Measurements from ENCODE around the gene IRF2BPL.

Gene IRF2BPL

GRCh38 chr14:76995279-76996035, 33.1 kb downstream of the IRF2BPL start:
- in situ Hi-C loops (cut with HindIII; ENCODE audit: low sequenced_read_pairs): loop anchor here (5.0 kb wide), 1 partner anchor 93 kb away; no protein-coding TSS in a partner anchor

GRCh38 chr14:76993752-76994151, 34.8 kb downstream of the IRF2BPL start:
- in situ Hi-C loops (cut with HindIII; ENCODE audit: low sequenced_read_pairs): no loop called here

DNA sequence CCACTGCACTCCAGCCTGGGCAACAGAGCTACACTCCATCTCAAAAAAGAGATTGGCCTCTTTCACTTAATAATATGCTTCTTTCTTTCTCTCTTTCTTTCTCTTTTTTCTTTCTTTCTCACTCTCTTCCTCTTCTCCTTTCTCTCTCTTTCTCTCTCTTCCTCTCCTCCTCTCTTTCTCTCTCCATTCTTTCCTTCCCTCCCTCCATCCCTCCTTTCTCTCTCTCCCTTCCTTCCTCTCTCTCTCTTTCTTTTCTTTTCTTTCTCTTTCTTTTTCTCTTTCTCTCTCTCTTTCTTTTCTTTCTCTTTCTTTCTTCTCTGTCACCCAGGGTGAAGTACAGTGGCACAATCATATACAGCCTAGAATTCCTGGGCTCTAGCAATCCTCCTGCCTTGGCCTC, 38.4 kb downstream of the IRF2BPL start:
- in situ Hi-C loops (cut with HindIII; ENCODE audit: low sequenced_read_pairs): no loop called here

DNA sequence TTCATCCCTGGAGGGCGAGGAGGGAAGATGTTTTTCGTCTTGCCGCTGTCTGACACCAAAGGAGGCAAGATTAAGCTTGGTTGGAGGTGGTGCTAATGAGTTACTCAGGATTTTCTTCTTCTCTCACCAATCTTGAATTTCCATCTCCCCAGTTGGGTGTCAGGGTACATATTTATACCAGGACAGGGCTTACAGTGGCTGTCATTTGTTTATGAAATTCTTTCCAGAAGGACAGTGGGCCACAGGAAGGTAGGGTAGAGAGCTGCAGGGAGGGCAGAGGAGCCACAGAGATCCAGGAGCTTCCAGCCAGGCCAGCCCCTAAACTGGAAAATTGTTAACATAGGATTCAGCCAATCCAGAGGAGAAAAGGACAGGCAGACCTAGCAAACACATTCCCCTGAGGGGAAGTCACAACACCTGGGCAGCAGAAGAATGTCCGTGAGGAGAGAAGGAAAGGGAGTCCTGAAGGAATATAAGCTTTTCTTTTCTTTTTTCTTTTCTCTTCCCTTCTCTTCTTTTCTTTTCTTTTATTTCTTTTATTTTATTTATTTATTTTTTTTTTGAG, 40.5 kb downstream of the IRF2BPL start:
- in situ Hi-C loops (cut with HindIII; ENCODE audit: low sequenced_read_pairs): loop anchor here (5.0 kb wide), 1 partner anchor 36 kb away; no protein-coding TSS in a partner anchor

DNA sequence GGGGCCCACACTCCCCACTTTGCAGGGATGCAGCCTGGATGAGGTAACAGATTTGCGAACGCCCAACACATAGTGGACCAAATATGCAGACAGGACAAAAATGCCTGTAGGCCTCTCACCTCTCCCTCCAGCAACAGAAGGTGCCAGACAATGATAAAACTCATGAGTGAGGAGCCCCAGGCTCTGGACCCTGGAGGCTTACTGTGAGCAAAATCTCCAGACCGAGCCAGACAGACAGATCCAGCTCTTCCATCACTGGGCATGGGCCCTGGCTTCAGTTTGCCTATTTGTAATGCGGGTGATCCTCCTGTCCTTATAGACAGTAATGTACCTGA, 42.3 kb downstream of the IRF2BPL start:
- in situ Hi-C loops (cut with HindIII; ENCODE audit: low sequenced_read_pairs): loop anchor here (5.0 kb wide), 1 partner anchor 34 kb away; no protein-coding TSS in a partner anchor

DNA sequence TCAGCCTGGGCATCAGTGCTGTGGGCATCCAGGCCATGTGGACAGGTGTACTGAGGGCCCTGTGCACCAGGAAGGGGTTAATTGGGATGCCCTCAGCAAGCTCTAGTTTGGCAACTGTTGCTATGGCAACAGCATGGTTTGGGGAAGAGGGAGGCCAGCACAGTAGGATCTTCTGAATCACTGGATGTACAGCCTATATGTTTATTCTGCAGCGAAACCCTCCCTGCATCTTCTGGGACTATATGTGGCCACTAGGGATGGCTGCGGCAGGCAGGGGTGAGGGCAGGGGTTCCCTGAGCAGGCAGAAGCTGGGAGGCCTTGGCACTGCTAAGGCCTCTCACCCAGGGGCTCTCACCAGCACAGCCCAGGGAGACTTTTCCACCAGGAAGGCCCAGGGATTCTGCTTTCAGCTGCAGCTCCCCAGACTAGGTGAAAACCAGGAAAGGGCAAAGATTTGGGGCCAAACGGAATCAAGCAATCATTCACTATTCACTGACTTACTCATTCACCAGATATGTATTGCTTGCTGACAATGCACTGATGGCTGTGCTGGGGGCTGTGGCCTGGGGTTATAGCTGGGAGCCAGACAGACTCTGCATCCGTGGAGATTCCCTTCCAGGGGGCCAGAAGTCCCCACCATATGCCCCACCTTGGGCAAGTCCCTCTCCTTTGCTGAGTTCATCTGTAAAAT, 42.8 kb downstream of the IRF2BPL start:
- in situ Hi-C loops (cut with HindIII; ENCODE audit: low sequenced_read_pairs): loop anchor here (5.0 kb wide), 1 partner anchor 33 kb away; no protein-coding TSS in a partner anchor

GRCh38 chr14:76984787-76985375, 43.6 kb downstream of the IRF2BPL start:
- in situ Hi-C loops (cut with HindIII; ENCODE audit: low sequenced_read_pairs): loop anchor here (5.0 kb wide), 1 partner anchor 33 kb away; no protein-coding TSS in a partner anchor

DNA sequence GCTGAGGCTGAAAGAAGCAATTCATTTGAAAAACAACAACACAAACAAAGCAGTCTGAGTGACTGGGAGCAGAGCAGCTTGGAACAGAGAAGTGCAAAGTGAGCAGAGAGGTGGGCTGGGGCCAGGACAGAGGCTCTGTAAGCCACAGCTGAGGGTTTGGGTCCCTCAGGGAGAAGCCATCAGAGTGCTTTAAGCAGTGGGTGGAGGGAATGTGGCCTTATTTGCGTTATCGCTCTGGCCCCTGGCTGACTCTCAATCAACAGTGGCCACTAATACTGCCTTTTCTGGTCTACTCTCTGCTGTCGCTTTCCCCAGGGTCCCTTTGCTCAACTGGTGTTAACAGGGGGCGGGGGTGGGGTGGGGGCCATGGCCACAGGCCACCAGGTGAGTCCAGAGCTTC, 44.2 kb downstream of the IRF2BPL start:
- in situ Hi-C loops (cut with HindIII; ENCODE audit: low sequenced_read_pairs): no loop called here

DNA sequence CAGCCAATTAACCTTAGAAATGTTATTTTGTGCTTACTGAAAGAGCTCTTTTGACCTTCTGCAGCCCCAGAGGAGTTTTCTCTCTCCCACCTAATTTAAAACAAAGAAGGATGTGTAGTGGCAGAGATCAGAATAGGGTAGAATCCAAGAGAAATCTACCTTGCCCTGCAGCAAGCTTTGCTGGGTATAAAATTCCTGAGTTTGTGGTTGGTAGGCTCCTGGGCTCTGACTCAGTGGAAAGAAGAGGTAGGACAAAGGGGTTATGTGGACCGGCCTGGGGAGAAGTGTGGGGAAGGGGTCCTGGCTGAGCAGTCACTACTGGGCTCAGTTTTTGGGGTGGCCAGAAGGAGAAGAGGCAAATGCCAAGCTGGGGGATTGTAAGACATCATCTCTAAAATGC, 46.8 kb downstream of the IRF2BPL start:
- in situ Hi-C loops (cut with HindIII; ENCODE audit: low sequenced_read_pairs): no loop called here

DNA sequence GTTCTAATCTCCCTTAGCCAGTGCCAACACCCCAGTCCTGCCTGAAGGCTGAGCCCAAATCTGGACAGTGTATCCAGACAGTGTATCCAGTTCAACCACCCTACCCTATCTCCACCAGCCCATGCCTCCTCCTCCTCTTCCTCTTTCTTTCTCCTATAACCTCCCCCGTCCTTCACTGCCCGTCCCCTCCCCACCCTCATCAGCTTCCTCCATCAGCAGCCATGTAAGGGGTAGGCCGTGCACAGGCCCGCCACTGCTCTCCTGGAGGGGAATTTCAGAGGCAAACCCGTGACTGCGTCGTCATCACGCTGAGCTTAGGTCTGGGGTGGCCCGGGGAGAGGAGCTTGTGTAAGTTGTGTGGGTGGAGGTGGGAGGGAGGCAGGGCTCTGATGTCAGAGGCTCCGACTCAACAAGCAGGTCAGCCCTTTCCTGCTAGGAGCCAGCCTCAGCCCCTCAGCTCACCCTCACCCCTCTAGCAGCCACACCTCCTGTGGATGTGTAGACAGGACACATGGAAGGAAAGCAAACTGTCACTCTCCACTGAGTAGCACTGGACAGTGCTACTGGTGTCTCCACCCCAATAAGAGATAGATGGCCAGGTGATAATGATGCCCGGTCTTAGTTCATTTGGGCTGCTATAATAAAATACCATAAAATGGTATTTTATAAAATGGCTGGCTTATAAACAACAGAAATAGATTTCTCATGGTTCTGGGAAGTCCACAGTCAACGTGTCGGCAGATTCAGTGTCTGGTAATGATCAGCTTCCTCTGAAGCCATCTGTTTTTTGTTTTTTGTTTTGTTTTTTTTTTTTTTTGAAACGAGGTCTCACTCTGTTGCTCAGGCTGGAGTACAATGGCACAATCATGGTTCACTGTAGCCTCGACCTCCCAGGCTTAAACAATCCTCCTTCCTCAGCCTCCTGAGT, 50.5 kb downstream of the IRF2BPL start:
- in situ Hi-C loops (cut with HindIII; ENCODE audit: low sequenced_read_pairs): no loop called here

DNA sequence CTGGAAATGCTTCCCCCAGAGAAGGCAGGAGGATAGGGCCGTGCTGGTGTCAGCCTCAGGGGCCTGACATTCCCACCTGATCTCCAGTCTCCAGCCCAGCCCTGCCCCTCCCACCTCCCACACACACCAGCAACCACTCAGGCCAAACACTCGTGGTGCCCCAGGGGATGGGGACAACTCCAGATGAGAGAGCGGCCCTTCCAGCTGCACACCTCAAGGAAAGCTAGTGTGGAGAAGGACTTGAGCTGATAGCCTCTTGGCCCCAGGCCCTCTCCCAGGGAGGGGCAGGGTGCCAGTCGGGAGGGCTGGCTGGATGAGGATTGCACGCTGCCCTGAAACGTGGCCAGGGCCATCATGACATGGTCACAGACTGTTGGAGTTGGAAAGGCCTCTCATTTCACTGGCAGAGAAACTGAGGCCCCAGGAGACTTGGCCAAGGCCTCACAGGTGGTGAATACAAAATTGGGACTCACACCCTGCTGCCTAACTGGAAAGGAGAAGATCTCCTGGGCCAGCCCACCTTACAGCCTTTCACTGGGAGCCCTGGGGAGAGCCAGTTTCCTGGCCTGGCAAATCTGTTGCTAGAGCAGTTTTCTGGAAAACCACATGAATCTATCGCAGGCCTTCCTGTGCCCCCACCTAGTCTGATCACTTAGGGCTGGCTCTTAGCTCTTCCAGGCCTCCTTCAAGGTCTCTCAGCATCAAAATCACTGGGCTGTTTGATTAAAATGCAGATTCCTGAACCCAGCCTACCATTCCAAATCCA, 52.1 kb downstream of the IRF2BPL start:
- in situ Hi-C loops (cut with HindIII; ENCODE audit: low sequenced_read_pairs): no loop called here

DNA sequence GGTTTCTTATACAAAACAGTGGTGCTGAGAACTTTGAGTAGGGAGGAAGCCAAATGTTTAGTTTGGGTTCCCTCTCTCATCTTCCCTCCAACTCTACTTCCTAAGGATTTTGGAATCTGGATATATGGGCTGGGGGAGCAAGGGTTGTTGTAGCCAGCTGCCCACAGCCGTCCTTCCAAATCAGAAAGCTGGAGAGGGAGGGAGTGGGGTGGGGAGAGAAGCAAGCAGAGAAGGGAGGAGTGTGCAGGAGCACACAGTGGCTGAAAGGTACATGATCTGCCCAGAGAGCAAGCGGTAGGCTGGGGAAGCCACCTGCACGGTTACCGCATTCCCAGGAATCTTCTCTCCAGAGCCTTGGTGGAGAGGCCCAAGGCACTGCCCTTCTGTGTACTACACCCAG, 52.7 kb downstream of the IRF2BPL start:
- in situ Hi-C loops (cut with HindIII; ENCODE audit: low sequenced_read_pairs): no loop called here

DNA sequence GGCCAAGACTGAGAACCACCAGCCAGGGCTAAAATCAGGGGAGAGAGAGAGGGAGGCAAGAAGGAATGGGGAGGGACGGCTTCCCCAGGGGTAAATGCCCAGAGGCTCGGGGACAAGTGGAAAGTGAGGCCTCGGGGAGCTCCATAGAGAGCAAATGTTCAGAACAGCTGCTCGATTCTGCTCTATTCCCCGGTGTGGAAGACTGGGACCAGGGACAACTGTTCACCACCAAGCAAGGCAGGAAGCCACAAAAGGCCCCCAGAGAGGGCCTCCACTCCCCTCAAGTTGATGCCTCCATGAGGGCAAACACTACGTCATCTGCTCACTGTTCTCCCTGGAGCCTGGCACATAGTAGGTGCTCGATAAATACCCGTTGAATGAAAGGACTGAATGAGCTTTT, 53.5 kb downstream of the IRF2BPL start:
- in situ Hi-C loops (cut with HindIII; ENCODE audit: low sequenced_read_pairs): no loop called here
